ENCODE results near the gene NCOA7.

Gene NCOA7

GRCh38 chr6:125888989-125889656, 98.4 kb downstream of the NCOA7 start:
- H3K27me3 ChIP-seq (ENCODE audit: insufficient read depth, low read length, poor library complexity), result no peaks in the 10 kb centered on the region
- no peak overlapping the region for H3K9ac ChIP-seq (ENCODE audit: low read depth, low read length)
- TF ChIP-seq EZH2 (IDR thresholded peaks at IDR 0.05; ENCODE audit: borderline replicate concordance, low read depth, low read length, severe bottlenecking) (no peak), CTCF (IDR thresholded peaks at IDR 0.05; ENCODE audit: borderline replicate concordance, extremely low read depth, low read length, poor library complexity, severe bottlenecking) (peak; percentile 50)
- no peak for DNase-seq
- H3K27ac ChIP-seq (ENCODE audit: low read length), result no peak overlapping the region
- no peak overlapping the region for H2AFZ ChIP-seq (ENCODE audit: low read depth, low read length)
- H3K4me3 ChIP-seq (ENCODE audit: low read depth in 1 of 2, low read length in 2 of 2), result no peak overlapping the region
- peaks cover 51% of the 10 kb centered on the region for H3K36me3 ChIP-seq (ENCODE audit: insufficient read depth, low read length)
- H3K4me1 ChIP-seq (ENCODE audit: insufficient read depth, low read length), result no peaks in the 10 kb centered on the region
- H3K79me2 ChIP-seq (ENCODE audit: insufficient read depth, low read length), result no peaks in the 10 kb centered on the region
- H3K4me2 ChIP-seq (ENCODE audit: insufficient read depth, low read length), result no peak overlapping the region
- H4K20me1 ChIP-seq (ENCODE audit: insufficient read depth, low read length), result no peaks in the 10 kb centered on the region
- no peak for ATAC-seq (ENCODE audit: insufficient read depth, low read depth)
- H3K9me3 ChIP-seq (ENCODE audit: insufficient read depth, low read length, severe bottlenecking), result no peaks in the 10 kb centered on the region

- Histone ChIP-seq H3K9ac (ENCODE audit: low read depth, low read length) (no peak overlapping the region), H3K79me2 (ENCODE audit: insufficient read depth, low read length) (no peaks in the 10 kb centered on the region), H3K27ac (ENCODE audit: low read length) (no peak overlapping the region), H3K9me3 (ENCODE audit: insufficient read depth, low read length, severe bottlenecking) (no peaks in the 10 kb centered on the region), H3K27me3 (ENCODE audit: insufficient read depth, low read length, poor library complexity) (no peaks in the 10 kb centered on the region), H2AFZ (ENCODE audit: low read depth, low read length) (no peak overlapping the region), H3K4me2 (ENCODE audit: insufficient read depth, low read length) (no peak overlapping the region), H3K4me1 (ENCODE audit: insufficient read depth, low read length) (no peaks in the 10 kb centered on the region), H3K4me3 (ENCODE audit: low read depth in 1 of 2, low read length in 2 of 2) (no peak overlapping the region), H3K36me3 (ENCODE audit: insufficient read depth, low read length) (peaks cover 23% of the 10 kb centered on the region), H4K20me1 (ENCODE audit: insufficient read depth, low read length) (no peaks in the 10 kb centered on the region)
- DNase-seq, result no peak
- TF ChIP-seq CTCF (IDR thresholded peaks at IDR 0.05; ENCODE audit: borderline replicate concordance, extremely low read depth, low read length, poor library complexity, severe bottlenecking) (no peak), EZH2 (IDR thresholded peaks at IDR 0.05; ENCODE audit: borderline replicate concordance, low read depth, low read length, severe bottlenecking) (no peak)
- ATAC-seq (ENCODE audit: insufficient read depth, low read depth), result no peak
Measured at GRCh38 chr6:125899726-125900182, 109.0 kb downstream of the NCOA7 start.

- peaks cover 29% of the 10 kb centered on the region for H3K36me3 ChIP-seq (ENCODE audit: insufficient read depth, low read length)
- H3K4me2 ChIP-seq (ENCODE audit: insufficient read depth, low read length), result no peak overlapping the region
- H3K4me1 ChIP-seq (ENCODE audit: insufficient read depth, low read length), result no peaks in the 10 kb centered on the region
- H3K9me3 ChIP-seq (ENCODE audit: insufficient read depth, low read length, severe bottlenecking), result no peaks in the 10 kb centered on the region
- no peak overlapping the region for H3K9ac ChIP-seq (ENCODE audit: low read depth, low read length)
- DNase-seq (no peak), ATAC-seq (ENCODE audit: insufficient read depth, low read depth) (no peak)
- no peak overlapping the region for H3K27ac ChIP-seq (ENCODE audit: low read length)
- no peaks in the 10 kb centered on the region for H3K27me3 ChIP-seq (ENCODE audit: insufficient read depth, low read length, poor library complexity)
- H2AFZ ChIP-seq (ENCODE audit: low read depth, low read length), result no peak overlapping the region
- H3K4me3 ChIP-seq (ENCODE audit: low read depth in 1 of 2, low read length in 2 of 2), result no peak overlapping the region
- no peak for TF ChIP-seq CTCF (IDR thresholded peaks at IDR 0.05; ENCODE audit: borderline replicate concordance, extremely low read depth, low read length, poor library complexity, severe bottlenecking)
- TF ChIP-seq EZH2 (IDR thresholded peaks at IDR 0.05; ENCODE audit: borderline replicate concordance, low read depth, low read length, severe bottlenecking), result no peak
- H3K79me2 ChIP-seq (ENCODE audit: insufficient read depth, low read length), result no peaks in the 10 kb centered on the region
- H4K20me1 ChIP-seq (ENCODE audit: insufficient read depth, low read length), result no peaks in the 10 kb centered on the region
Measured at GRCh38 chr6:125904871-125905270, 114.1 kb downstream of the NCOA7 start.

Data from DND-41 (cell line).